ENCODE data around the gene OR2S2.
"Not testable (repeated sequence)": the region's sequence is repeated elsewhere in the genome, so short reads cannot be mapped to it uniquely, and the experiment has no call there.

OR2S2 gene

DNA sequence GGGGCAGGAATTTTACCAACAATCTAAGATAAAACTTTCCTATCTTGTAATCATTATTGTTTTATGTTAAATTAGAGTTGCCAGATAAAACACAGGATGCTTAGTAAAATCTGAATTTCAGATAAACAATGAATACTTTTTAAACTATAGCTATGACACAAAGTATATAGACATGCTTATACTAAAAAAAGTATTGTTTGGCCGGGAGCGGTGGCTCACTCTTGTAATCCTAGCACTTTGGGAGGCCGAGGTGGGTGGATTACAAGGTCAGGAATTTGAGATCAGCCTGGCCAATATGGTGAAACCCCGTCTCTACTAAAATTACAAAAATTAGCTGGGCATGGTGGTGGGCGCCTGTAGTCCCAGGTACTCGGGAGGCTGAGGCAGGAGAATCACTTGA, 23.9 kb downstream of the OR2S2 start:
- not testable (repeated sequence) for DNase-seq (ENCODE audit: low read depth in 1 of 2, low spot score in 1 of 2)

DNA sequence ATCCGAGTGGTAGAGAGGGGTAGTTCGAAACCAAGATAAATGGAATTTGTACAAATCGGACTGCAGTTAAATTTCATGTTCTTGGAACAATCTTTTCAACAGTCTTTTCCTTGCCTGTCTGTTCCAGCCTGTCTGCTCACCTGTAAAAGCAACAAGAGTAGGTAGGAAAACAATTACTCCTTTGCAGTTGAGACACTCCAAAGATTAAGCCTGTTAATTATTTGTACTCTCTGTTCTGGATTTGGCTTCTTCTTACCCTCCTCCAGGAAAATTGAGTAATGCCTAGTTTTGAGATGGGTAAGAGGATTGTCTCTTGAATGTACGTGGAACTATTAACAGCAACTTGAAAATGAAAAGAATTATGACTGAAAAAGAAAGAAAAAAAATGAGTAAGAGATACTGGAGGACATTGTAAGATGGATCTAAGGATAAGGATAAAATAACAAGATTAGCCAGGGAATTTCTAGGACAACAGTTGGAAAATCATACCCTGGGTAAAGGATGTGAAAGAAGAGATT, 24.3 kb downstream of the OR2S2 start:
- no peak for DNase-seq (ENCODE audit: low read depth in 1 of 2, low spot score in 1 of 2)

DNA sequence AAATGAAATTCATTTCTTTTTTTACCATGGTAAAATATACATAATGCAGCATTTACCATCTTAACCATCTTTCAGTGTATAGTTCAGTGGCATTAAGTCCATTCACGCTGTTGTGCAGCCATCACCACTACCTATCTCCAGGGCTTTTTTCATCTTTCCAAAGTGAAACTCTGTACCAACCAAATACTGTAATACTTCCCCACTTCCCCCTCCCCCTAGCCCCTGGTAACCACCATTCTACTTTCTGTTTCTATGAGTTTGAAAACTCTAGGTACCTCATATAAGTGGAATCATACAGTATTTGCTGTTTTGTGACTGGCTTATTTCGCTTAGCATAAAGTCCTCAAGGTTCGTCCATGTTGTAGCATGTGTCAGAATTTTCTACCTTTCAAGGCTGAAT, 25.2 kb downstream of the OR2S2 start:
- DNase-seq (ENCODE audit: low read depth in 1 of 2, low spot score in 1 of 2) = no peak

DNA sequence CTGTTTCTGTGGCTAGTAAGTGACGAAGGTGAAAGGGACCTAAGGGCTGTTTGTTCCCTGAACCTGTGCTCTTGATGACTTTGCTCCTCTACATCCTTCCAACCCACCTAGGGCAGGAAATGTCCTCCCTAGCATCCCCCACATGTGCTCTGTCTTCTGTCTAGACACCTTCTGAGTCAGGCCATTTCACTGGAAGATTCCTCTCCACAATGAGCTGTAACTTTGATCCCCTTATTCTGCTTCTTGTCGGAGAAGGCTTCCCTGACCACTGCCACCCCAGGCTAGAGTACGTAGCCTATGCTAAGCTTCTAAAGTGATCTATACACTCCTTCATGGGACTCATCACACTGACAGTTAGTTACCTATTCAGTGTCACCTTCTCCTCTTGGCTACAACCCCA, 27.0 kb downstream of the OR2S2 start:
- DNase-seq (ENCODE audit: low read depth in 1 of 2, low spot score in 1 of 2) = no peak

DNA sequence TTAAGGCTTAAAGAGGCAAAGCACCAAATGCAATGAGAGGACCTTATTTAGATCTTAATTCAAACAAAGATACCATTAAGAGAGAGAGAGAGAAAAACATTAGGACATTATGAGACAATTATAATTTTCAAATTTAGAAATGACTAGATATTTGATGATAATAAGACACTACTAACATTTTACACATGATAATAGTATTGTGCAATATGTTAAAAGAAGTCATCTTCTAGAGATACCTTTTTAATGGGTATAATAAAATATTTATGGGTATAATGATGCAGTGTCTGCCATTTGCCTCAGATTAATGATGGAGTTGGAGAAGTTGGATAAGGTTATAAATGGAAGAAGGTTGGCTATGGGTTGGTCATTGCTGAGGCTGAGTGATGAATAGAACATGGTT, 27.4 kb downstream of the OR2S2 start:
- no peak for DNase-seq (ENCODE audit: low read depth in 1 of 2, low spot score in 1 of 2)

DNA sequence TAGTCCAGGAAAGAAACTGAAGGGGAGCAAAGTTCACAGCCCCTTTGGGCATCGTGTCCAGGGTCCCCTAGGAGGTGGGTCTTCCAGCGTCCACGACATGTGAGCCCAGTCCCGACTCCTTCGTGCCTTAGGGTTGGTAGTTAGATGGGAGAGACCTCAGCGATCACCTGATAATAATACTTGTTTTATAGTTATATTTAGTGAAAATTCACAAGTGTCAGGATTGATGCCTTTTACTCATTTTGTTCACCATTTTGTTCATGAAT, 28.6 kb downstream of the OR2S2 start:
- DNase-seq (ENCODE audit: low read depth in 1 of 2, low spot score in 1 of 2) = no peak

DNA sequence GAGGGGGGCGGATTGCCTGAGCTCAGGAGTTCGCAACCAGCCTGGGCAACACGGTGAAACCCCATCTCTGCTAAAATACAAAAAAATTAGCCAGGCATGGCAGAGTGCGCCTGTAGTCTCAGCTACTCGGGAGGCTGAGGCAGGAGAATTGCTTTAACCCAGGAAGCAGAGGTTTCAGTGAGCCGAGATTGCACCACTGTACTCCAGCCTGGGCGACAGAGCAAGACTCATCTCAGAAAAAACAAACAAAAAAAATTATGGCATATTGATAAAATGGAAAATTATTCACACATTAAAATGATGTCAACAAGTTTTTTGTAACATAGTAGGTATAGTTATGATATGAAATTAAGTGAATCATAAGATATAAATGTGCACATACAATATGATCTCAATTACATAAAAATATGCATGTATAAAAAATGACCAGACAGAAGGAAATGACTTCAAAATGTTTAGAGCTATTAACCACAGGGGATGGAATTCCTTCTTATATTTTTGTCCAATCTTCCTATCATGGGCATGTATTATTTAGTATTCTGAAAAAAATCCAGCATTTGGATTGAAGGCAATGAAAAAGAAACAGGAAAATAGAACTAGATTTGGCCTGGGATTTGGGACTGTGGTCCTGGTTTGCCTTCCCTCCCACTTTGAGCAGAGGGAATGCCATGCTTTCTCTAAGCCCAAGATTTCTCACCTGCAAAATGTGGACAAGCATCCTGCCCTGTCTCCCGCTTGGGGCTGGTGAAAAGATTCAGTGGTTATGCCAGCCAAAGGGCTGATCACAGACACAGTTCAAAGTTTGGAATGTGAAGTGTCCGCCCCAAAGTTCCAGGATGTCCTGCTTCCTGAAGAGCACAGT, 29.1 kb downstream of the OR2S2 start:
- DNase-seq (ENCODE audit: low read depth in 1 of 2, low spot score in 1 of 2) = no peak

DNA sequence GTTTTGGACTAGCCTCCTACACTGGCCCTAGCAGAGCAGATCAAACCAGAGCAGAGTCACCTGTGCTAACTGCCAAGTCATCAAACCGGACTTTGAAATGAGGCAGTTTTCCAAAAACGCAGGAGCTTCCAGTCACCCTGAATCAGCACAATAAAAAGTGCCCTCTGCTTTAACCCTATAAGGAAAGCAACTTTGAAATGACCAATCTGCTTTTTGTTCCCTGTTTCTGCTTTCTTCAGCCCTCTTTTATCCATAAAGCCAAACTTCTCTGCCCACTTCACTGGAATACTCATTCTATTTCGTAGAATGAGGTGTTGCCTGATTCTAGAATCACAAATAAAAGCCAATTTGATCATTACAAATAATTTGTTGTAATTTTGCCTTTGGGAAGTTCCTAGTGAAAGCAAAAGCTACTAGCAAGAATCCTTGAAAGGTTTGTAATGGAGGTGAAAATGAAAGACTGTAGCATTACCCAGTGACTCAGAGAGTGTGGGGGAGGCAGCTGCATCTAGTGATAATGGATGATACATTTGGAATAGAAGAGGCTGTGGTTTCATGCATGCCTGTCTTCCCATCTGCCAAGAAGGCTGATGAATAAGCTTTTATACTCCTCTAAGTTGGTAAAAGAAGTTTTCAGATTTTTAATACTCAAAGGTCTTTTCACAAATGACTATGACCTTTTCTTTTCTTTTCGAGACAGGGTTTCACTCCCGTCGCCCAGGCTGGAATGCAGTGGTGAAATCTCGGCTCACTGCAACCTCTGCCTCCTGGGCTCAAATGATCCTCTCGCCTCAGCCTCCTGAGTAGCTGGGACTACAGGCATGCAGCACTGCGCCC, 33.8 kb downstream of the OR2S2 start:
- no peak for DNase-seq (ENCODE audit: low read depth in 1 of 2, low spot score in 1 of 2)

DNA sequence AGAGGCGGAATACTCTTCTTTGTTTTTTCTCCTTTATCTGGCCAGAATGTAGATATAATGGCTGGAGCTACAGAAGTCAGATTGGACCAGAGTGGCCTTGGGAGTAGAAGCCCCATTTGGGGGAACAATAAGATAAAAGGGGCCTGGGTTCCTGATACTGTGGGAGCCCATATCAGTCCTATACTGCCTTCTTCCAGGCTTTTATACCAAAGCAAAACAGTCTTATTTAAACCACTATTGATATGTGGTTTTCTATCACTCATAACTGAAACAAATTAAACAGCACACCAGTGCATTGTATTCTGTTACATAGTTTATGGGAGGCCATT, 34.4 kb downstream of the OR2S2 start:
- no peak for DNase-seq (ENCODE audit: low read depth in 1 of 2, low spot score in 1 of 2)

DNA sequence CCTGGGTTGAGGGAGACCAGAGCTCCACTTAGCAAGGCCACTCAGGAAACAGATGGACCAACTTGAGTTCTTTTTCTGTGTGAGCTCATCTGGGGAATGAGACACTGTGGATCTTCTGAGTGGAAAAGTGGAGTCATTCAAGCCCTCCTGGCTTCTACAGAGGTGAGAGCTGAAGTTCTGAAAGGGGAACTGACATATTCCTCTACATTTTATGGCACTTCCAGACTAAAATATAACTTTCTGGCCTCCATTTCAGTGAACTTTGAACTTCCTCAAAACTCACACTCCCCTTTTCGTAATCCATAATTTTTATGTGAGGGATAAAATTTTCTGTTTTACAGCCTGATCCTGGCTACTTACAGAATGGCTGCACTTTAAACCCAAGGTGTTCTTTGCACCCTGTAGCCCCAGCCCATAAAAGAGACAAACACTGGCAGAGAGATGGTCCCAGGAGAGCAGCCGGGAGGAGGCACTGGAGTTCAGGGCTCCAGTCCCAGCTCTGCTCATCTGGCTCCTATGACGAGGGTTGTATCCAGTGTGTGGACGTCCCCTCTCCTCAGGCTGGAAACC, 37.8 kb downstream of the OR2S2 start:
- DNase-seq (ENCODE audit: low read depth in 1 of 2, low spot score in 1 of 2) = no peak

DNA sequence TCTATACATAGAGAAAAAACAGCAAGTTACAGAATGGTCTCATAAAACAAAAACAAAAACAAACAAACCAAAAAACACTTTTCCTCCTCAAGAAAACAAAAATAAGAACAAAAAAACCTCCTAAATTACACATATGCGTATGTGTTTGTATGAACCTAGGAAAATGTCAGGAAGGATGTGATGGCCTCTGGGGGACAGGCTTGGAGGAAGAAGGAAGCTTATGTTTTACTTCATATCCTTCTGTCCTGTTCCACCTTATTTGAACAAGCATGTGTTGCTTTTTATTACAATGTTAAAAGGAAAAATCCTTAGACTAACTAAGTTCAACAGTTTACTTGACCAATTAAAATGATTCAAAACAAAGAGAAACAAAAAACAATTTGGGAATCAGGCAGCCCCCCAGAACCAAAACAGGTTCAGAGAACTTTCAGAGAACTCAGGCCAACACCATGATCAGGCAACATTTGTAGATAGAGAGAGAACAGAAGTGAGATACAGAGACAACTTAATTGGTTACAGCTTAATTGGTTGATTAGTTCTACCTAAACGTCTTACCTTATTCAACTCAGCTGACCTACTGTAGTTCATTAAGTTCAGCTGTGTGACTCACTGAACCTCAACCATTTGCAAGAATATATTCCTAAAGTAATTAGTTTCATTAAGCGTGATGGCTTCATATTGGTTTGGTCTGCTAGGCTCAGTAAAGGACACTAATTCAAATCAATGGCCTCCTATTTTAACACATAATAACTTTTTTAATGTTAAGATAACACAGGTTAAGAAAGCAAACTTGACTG, 38.5 kb downstream of the OR2S2 start:
- no peak for DNase-seq (ENCODE audit: low read depth in 1 of 2, low spot score in 1 of 2)

DNA sequence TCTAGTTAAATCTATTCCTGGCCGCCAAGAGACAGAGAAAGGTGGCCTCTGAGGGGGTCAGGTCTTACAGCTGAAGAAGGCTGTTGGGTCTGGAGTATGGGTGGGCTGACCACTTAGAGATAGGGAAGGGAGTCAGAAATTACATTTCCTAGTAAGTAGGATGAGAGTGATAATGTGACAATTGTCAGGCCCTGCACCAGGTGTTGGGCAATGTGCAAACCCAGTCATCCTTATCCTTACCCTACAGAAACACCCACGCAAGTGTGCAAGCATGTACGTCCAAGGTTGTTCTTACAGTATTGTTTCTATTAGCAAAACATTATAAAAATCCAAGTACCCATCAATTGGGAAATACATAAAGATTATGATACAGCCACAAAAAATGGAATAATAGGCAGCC, 39.2 kb downstream of the OR2S2 start:
- no peak for DNase-seq (ENCODE audit: low read depth in 1 of 2, low spot score in 1 of 2)

DNA sequence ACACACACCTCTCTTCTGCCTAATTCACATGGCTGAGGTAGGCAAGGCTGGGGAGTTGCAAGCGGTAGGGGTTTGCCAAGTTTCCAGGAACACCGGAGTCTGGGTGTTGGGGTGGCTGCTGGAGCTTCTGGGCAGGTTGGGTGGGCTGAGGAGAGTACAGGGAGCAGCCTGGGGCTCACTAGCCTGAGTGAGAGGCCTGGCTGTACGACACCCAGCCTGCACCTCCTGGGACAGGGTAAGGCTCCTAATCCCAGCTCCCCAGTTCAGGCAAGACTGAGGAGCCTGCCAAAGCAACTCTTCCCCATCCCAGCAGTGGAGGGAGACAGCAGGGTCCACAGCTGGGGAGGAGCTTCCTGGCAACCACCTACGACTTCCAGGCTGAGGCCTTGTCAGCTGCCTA, 40.7 kb downstream of the OR2S2 start:
- DNase-seq (ENCODE audit: low read depth in 1 of 2, low spot score in 1 of 2) = no peak

DNA sequence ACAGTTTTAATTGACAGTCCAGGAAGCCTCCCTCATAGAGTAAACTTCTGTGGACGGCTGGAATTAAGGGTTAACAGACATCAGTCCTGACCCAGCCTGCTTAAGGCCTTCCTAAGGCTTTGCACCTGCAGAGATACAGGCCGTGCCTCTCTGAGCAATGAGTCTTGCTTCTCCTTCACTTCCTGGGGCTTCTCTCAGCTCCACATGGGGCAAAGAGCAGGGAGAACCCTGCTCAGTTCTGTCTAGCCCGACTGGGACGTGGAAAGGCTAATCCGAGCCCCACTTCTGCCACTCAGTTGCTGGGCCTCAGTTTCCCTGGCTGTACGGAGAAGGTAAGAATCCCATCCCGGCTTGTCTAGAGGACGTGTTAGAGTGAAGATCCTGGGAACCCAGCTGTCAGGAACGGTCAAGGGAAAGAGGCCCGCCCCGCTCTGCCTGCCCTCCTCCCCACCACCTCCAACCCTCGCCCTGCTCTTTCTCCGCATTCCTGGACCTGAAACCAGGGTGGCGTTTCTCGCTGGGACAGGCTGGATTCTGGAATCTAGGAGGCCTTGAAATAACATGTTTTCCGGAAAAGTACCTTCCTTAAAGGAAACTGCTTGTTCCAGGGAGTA, 42.2 kb downstream of the OR2S2 start:
- DNase-seq (ENCODE audit: low read depth in 1 of 2, low spot score in 1 of 2) = no peak

DNA sequence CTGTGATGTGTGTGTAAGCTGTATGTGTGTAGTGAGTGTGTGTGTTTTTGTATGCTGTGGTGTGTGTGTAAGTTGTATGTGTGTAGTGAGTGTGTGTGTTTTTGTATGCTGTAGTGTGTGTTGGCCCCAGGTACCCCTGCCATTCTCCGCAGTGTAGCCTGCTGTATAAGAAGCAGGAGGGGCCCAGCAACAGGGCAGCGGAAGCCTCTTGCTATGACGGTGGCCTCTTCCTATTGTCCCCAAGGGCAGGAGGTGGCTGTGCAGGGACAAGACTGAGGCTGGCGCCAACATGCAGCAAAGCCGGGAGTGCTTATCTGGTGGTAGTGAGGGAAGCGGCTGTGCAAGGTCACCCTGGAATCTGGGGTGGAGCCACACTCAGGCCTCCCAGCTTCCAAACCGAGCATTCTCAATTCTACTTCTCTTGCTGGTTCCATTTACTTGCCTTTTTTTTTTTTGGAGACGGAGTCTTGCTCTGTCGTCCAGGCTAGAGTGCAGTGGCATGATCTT, 43.6 kb downstream of the OR2S2 start:
- no peak for DNase-seq (ENCODE audit: low read depth in 1 of 2, low spot score in 1 of 2)

DNA sequence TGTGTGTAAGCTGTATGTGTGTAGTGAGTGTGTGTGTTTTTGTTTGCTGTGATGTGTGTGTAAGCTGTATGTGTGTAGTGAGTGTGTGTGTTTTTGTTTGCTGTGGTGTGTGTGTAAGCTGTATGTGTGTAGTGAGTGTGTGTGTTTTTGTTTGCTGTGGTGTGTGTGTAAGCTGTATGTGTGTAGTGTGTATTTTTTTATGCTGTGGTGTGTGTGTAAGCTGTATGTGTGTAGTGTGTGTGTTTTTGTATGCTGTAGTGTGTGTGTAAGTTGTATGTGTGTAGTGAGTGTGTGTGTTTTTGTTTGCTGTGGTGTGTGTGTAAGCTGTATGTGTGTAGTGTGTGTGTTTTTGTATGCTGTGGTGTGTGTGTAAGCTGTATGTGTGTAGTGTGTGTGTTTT, 44.5 kb downstream of the OR2S2 start:
- DNase-seq (ENCODE audit: low read depth in 1 of 2, low spot score in 1 of 2) = not testable (repeated sequence)

DNA sequence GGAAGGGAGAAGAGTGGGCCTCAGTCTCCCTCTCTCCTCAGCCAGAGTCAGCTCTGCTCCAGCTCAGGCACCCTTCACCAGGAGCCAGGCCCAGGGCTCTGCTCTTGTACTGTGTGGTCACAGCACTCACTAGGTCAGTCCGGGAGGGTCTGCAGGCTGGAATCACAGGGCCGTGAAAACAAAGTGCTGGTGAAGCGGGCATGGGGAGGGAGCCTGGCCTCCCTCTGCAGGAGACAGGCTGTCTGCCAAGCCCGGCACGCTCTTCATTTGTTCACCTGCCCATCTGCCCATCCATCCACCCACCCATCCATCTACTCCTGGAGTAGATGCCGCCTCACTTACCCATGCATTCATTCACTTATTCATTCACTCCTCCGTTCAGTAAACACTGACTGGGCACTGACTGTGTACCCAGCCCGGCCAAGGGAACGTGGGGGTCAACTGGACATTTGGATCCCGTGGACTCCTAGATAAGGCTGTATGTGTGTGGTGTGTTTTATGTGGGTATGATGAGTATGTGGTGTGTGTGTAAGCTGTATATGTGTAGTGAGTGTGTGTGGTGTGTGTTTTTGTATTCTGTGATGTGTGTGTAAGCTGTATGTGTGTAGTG, 45.1 kb downstream of the OR2S2 start:
- DNase-seq (ENCODE audit: low read depth in 1 of 2, low spot score in 1 of 2) = no peak

DNA sequence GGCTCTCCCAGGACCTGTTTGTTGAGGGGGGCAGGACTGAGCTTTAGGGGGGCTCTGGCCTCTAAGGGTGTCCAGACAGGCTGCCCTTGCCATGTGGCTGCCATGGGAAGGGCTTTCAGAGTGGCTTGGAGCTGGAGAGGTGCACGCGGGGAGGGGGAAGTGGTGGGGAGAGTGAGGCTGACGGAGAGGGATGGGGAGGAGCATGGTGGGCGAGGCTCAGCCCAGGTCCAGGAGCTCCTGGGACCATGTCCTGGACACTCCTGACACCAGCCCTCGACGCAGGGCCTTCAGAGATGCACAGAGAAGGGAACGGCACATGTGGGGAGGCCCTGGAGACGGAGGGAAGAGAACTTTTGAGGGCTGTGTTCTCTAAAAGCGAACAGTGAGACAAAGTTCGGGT, 46.3 kb downstream of the OR2S2 start:
- DNase-seq (ENCODE audit: low read depth in 1 of 2, low spot score in 1 of 2) = no peak

DNA sequence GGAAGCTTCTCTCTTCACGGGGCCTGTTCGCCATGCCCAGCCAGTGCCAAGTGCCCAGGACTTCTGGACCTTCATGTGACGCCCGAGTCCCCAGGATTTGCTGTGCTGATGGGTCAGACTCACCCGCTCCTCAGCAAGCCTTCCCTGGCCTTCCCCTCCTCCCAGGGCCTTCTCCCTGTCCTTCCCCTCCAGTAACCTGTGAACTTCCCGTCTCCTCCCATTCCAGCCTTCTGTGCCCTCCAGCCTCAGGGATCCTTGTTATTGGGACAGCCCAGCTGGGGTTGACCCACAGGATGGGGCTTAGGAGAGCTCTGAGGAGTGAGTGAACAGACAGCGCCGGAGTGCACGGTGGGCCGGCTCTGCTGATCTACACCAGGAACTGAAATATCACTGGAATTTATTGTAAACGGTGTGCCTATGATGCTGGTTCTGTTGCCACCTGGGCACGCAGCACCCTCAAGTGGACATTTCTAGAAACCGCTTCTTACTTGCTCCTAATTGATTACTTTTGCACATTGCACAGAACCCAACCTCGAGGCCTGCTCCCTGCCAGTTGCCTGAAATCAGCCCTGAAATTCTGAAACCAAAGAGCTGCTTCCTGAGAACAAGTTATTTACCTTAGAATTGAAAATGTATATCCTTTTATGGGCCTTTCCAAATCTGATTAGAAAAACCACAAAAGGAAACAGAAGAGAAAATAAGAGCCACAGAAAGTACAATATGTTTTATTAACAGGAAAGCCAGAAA, 47.2 kb downstream of the OR2S2 start:
- DNase-seq (ENCODE audit: low read depth in 1 of 2, low spot score in 1 of 2) = peak in 1 of 2 donors; percentile 12

Measured in stimulated activated CD4-positive, alpha-beta T cell treated with anti-CD3 and anti-CD28 coated beads, Interleukin-15, amount 100 ng/mL, for 1 hour (primary cell).